ENCODE measurements around the gene TIMM23.
"Not testable (repeated sequence)": the region's sequence is repeated elsewhere in the genome, so short reads cannot be mapped to it uniquely, and the experiment has no call there.

Gene TIMM23

GRCh38 chr10:45997994-45998763 is 25.9 kb downstream of the TIMM23 start:
- no peak for DNase-seq

GRCh38 chr10:45999955-46000354 is 27.7 kb downstream of the TIMM23 start:
- not testable (repeated sequence) for DNase-seq

- no peak for DNase-seq
These were observed 28.2 kb downstream of the TIMM23 start for GRCh38 chr10:46000538-46000937.

- DNase-seq, result no peak
These were observed 29.0 kb downstream of the TIMM23 start for GRCh38 chr10:46001187-46001756.

GRCh38 chr10:46002189-46002687 is 29.9 kb downstream of the TIMM23 start:
- not testable (repeated sequence) for DNase-seq

- no peak for DNase-seq
These were observed 30.8 kb downstream of the TIMM23 start for GRCh38 chr10:46002916-46003693.

GRCh38 chr10:46004963-46005362 is 32.7 kb downstream of the TIMM23 start:
- DNase-seq, result no peak

- no peak for DNase-seq
These were observed 33.1 kb downstream of the TIMM23 start for GRCh38 chr10:46005383-46005782.

- DNase-seq, result no peak
These were observed 33.9 kb downstream of the TIMM23 start for GRCh38 chr10:46006219-46006618.

- DNase-seq, result no peak
These were observed 40.5 kb downstream of the TIMM23 start for GRCh38 chr10:46012746-46013145.

- no peak for DNase-seq
These were observed 41.9 kb downstream of the TIMM23 start for GRCh38 chr10:46014206-46014605.

- DNase-seq, result no peak
These were observed 42.6 kb downstream of the TIMM23 start for GRCh38 chr10:46014683-46015405.

GRCh38 chr10:46016190-46016589 is 43.9 kb downstream of the TIMM23 start:
- DNase-seq, result no peak

GRCh38 chr10:46016811-46017210 is 44.5 kb downstream of the TIMM23 start:
- DNase-seq, result no peak

- DNase-seq, result no peak
These were observed 45.4 kb downstream of the TIMM23 start for GRCh38 chr10:46017733-46018132.

GRCh38 chr10:46018453-46019176 is 46.3 kb downstream of the TIMM23 start:
- DNase-seq, result no peak

GRCh38 chr10:46019177-46019528 is 46.9 kb downstream of the TIMM23 start:
- DNase-seq, result no peak

- no peak for DNase-seq
These were observed 47.5 kb downstream of the TIMM23 start for GRCh38 chr10:46019569-46020343.

GRCh38 chr10:46020344-46020657 is 48.0 kb downstream of the TIMM23 start:
- DNase-seq, result no peak

GRCh38 chr10:46022978-46023702 is 50.9 kb downstream of the TIMM23 start:
- no peak for DNase-seq

GRCh38 chr10:46024948-46025347 is 52.7 kb downstream of the TIMM23 start:
- DNase-seq, result no peak

Data from COR-L47 (cell line).